ENCODE results near the gene SCNN1B.
"Not testable (repeated sequence)": the region's sequence is repeated elsewhere in the genome, so short reads cannot be mapped to it uniquely, and the experiment has no call there.

Gene SCNN1B

DNA sequence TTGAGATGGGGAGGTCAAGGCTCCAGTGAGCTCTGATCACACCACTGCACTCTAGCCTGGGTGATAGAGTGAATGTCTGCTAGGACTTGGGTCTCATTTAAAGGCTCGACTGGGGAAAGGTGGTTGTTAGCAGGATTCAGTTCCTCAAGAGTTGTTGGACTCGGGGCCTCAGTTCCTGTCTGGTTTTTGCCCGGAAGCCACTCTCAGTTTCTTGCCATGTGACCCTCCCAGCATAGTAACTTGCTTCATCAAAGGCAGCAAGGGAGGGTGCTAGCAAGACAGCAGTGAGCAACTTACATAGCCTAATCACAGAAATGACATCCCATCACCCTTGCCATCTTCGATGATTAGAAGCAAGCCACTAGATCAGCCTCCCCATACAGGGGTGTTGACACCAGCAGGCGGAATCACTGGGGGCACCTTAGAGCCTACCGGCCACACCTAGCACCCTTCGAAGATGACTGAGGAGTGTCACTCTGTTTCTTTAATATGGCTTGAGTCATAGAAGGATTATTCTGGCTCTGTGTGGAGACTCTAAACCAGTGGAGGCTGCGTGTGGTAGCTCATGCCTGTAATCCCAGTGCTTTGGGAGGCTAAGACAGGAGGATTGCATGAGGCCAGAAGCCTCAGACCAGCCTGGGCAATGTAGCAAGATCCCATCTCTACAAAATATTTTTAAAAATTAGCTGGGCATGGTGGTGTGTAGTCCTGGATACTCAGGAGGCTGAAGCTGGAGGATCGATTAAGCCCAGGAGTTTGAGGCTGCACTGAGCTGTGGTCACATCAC lies 13.2 kb upstream of the SCNN1B start:
- no peak for DNase-seq

DNA sequence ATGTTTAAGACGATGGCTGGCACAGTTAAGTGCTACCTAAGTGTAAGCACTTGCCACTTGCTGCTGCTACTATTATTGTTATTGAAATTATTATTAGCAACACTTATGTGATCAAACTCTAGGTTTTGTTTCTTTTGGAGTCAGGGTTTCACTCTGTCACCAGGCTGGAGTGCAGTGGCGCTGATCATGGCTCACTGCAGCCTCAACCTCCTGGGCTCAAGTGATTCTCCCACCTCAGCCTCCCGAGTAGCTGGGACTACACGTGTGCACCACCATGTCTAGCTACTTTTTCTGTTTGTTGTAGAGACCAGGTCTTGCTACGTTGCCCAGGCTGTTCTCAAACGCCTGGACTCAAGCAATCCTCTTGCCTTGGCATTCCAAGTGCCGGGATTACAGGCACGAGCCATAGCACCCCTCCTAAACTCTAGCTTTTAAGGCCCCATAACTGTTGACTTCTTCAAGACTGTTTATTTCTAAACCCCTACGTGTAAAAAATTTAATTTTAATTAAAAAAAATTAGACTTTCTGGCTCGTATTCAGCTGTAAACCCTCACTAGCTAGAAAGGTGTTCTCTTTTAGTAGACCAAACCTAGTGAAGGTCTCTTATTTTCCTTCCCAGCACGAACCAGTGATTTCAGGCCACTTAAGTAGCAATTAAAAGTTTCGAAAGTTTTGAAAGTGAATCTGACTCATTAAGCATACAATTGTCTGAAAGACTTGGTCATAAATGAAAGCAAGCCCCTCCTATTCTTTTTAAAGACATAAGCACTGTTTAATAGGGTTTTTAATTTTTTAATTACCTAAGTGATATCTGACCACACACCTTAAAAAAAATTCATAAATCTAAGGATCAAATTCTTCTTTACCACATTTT lies 11.7 kb upstream of the SCNN1B start:
- no peak for DNase-seq

DNA sequence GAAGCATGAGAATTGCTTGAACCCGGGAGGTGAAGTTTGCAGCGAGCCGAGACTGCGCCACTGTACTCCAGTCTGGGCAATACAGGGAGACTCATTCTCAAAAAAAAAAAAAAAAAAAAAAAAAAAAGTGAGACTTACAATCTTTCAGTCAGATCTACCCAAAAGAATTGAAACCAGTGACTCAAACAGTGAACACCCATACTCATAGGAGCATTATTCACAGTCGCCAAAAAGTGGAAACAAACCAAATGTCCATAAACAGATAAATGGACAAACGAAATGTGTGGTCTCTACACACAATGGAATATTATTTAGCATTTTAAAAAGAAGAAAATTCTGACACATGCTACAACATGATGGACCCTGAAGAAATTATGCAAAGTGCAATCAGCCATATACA lies 9.1 kb upstream of the SCNN1B start:
- DNase-seq, result no peak

DNA sequence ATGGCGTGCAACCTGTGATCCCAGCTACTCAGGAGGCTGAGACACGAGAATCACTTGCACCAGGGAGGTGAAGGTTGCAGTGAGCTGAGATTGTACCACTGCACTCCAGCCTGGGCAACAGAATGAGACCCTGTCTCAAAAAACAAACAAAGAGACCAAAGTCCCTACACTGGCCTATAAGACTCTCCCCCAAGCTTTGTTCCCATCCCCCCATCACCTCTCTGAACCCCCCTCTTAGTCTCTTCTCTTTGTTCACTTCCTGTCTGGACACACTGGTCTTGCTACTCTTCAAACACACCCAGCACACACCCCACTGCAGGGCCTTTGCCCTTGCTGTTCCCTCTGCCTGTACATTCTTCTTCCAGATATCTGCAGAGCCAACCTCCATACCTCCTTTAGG lies 7.8 kb upstream of the SCNN1B start:
- DNase-seq, result no peak

DNA sequence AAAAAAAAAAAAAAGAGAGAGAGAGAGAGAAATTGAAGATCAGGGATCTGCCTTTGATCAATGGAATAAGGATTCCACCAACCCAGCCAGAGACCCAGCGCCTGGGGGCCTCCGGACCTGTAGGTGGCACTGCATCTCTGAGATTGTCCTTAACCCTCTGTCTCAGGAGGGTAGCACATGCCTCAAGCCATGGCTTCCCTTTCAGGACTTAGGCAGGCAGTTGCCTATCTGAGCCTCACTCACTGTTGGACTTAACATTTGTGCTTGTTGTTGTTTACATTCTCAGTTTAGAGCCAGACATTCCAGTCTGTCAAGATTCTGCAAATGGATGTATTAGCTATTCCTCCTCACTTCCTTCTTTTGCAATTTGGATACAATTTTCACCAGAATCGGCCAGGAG lies 5.1 kb upstream of the SCNN1B start:
- DNase-seq, result no peak

DNA sequence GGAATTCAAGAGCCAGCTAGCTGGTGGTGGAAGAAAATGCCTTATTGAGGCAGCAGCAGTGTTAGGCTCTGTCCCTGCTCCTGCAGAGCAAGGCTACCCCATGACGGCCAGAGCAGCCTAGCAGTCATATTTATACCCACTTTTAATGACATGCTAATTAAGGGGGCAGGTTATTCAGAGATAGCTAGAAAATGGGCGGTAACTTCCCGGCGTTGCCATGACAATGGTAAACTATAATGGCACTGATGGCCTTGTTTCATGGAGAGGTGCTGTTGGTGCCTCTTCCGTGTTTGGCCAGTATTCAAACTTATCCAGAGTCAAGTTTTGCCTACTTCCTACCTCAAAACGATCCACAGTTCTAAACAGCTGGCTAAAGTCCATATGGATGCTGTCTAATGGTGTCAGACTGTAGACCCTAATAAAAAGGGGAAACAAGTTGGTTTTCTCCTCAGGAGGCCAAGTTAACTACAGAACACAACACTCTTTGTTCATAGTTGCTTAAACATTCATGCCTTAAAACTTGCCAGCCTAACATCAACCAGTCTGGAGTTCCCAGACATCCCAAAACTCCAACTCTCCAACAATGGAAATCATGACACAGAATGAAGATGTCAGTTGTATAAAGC lies 3.7 kb upstream of the SCNN1B start:
- no peak for DNase-seq

DNA sequence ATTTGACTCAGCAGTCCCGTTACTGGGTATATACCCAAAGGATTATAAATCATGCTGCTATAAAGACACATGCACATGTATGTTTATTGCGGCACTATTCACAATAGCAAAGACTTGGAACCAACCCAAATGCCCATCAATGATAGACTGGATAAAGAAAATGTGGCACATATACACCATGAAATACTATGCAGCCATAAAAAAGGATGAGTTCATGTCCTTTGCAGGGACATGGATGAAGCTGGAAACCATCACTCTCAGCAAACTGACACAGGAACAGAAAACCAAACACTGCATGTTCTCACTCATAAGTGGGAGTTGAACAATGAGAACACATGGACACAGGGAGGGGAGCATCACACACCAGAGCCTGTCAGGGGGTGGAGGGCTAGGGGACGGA lies 2.3 kb upstream of the SCNN1B start:
- not testable (repeated sequence) for DNase-seq

DNA sequence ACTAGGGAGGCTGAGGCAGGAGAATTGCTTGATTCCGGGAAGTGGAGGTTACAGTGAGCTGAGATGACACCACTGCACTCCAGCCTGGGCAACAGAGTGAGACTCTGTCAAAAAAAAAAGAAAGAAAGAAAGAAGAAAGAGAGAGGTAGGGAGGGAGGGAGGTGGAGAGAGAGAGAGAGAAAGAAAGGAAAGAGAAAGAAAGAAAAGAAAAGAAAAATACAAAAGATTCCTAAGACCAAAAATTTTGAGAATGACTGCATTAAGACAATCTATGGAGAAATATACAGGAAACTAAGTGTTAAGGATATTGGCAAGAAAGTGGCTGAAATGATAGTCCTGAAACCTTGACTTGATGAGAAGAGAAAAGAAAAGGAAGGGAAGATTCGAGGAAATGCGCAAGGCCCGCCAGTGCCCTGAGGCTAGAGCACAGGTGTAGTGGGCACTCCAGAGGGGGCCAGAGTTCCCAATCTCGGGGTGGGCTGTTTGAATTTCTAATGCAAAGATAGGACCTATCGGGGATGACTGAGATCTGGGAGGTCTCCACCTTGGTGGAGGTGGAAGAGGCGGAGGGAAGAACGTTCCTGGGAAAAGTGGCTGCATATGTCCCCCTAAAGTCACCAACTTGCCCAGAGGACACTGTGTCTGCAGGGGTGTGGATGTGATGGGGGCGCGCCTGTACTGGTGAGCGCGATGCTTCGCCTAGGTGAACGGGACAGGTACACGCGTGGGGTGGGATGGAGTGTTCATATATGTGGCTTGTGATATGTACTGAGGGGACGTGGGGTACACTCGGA lies 654 bp upstream of the SCNN1B start:
- no peak for DNase-seq

DNA sequence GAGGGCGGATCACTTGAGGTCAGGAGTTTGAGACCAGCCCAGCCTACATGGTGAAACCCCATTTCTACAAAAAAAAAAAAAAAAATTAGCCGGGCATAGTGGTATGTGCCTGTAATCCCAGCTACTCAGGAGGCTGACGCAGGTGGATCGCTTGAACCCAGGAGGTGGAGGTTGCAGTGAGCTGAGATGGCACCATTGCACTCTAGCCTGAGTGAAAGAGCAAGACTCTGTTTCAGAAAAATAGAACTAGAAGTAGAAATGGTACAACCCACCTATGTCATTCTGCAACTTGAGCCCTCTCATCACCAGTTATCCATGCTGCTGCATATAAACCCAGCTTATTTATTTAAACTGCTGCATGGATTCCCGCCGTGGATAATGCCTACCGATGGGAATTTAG lies 1.6 kb downstream of the SCNN1B start:
- DNase-seq, result no peak

DNA sequence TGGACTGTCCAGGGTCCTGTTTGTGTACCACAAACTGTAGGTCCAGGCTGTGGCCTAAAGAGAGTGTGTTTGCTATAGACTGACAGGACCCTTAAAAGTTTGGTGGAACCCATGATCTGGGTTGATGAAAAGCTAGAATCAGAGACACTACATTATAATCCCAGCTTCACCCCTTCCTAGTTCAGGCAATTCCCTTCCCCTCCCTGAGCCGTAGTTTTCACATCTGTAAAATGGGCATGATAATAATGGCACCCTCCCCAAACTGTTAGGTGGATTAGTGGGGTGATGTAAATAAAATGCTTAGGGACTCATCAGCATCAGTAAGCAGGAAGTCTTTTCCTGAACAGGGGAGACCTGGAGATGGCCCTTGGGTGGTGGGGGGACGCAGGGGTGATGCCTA lies 2.5 kb downstream of the SCNN1B start:
- DNase-seq, result no peak

DNA sequence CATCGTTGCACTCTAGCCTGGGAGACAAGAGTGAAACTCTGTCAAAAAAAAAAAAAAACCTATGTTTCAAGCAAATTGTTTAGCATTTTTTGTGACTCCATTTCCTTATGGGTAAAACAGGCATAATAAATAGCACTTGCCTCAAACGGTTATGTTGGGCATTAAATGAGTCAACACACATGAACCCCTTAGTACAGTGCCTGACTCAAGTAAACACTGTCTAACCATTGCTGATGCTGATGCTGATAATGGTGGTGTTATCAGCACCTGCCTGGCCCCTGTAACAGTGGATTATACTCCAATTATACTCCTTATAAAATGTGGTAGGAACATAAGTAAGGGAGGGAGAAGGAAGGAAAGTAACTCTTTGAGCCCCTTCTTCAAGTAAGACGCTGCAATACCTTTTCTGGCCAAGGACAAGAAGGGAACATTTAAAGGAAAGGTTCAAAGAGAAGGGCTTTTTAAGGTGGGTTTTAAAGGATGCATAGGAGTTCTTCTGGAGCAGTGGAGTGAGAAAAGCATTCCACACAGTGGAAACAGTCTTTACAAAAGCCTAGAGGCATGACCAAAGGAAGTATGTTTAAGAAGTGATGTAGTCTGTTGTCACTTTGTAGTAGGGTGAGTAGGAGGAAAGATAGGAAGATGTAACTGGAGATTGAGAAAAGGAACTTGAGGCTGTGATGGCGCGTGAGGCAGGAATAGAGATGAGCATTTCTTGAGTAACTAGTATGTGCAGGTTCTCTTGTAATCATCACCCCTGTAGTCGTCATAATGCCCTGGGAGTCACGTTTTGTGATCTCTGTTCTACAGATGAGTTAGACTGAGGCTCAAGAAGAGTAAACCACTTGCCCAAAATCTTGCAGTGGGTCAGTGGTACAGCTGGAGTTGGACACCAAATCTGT lies 4.3 kb downstream of the SCNN1B start:
- DNase-seq, result no peak

DNA sequence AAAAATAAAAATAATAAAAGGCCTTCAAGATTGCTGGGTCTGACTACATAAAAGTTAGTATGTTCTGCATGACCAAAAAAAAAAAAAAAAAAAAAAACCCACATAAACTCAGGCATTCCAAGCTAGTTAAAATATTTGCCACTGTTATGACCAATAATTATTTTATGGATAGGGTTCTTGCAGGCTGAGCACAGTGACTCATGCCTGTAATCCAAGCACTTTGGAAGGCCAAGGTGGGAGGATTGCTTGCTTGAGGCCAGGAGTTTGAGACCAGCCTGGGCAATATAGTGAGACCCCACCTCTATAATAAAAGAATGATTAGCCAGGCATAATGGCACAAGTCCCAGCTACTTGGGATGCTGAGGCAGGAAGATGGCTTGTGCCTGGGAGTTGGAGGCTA lies 8.1 kb downstream of the SCNN1B start:
- DNase-seq, result no peak

DNA sequence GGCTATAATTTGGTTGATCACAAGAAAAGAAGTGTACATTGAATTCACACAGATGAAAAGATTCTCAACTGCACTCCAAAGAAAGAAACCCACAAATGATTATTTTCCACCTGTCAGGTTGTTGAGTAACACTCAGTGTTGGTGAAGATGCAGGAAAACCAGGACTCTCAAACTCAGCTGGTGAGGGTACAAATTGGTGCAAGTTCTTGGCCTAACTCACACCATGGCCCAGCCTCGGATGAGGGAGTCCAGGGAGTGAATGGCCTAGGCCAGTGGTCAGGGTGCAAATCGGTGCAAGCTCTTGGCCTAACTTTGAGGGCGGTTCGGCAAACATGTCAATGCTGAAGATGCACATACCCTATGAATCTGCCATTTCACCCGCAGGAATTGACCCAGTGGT lies 8.6 kb downstream of the SCNN1B start:
- no peak for DNase-seq

DNA sequence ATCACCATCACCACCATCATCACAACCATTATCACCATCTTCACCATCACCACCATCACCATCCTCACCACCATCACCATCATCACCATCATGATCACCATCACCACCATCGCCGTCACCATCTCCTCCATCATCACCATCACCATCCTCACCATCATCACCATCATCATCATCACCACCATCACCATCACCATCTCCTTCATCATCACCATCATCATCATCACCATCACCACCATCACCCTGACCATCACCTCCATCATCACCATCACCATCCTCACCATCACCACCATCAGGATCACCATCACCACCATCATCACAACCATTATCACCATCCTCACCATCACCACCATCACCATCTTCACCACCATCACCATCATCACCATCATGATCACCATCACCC lies 14.1 kb downstream of the SCNN1B start:
- no peak for DNase-seq

DNA sequence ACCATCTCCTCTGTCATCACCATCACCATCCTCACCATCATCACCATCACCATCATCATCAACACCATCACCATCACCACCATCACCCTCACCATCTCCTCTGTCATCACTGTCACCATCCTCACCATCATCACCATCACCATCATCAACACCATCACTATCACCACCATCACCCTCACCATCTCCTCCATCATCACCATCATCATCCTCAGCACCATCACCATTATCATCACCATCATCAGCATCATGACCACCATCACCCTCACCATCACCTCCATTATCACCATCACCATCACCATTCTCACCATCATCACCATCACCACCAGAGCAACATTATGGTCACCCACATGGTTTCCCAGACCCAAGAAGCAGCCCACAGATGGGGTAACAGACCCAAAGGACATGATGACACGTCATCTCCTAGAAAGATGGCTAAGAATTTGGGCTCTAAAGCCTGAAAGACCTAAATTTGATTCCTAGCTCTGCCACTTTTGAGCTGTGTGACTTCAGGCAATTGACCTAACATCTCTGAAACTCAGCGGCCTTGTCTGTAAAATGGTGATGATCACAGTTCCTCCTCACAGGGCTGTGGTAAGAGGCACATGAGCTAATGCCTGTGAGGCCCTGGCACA lies 14.6 kb downstream of the SCNN1B start:
- no peak for DNase-seq

DNA sequence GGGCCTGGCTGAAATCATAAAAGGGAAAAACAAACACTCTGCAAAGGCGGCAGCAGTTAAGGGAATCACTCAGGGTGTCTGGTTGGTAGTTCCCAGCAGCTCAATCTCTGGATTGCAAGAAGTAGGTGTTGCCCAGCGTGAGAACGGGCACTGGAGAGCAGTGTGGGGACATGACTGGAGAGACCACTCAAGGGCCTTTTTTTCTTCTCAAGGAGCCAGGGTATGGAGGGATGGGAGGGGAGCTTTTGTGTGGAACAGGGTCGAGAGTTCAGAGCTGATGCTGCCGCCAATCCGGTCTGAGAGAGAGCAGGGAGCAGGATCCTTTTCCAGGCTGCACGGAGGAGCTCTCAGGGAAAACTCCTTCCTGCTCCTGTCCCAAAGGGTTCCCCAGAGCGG lies 15.2 kb downstream of the SCNN1B start:
- no peak for DNase-seq

DNA sequence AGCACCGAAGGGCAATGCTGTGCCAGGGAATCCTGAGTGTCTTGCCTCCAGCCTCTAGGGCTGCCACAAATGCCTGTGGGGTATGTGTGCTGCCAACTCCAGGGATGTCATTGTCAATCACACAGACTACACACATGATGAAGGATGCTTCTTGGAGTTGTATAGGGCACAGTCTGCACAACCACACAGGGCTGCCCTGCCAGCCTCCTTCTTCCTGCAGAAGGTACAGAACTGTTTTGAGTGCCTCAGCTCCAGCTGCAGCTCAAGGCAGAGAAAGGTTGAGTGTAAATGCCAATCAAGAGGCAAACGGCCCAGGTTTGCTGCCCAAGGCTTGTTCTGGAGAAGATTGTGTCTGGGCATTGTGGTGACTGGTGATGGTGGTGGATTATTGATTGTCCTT lies 15.6 kb downstream of the SCNN1B start:
- DNase-seq, result no peak

DNA sequence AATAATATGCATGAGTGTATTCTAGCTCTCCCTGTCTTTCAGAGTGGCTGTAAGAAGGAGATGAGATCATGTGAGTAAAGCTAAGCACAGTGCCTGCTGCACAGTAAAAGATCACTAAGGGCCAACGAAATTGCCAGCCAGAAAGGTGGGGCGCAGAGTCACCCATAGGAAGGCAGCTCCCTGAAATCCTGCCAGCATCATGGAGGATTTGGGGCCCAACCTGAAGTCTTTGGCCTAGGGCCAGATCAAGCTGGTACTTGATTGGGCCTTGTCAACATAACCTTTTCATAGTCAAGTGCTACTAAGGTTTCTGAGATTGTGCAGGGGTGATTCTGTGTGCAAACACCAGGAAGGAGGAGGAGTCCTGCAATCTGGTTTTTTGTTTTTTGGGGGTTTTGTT lies 16.5 kb downstream of the SCNN1B start:
- no peak for DNase-seq

DNA sequence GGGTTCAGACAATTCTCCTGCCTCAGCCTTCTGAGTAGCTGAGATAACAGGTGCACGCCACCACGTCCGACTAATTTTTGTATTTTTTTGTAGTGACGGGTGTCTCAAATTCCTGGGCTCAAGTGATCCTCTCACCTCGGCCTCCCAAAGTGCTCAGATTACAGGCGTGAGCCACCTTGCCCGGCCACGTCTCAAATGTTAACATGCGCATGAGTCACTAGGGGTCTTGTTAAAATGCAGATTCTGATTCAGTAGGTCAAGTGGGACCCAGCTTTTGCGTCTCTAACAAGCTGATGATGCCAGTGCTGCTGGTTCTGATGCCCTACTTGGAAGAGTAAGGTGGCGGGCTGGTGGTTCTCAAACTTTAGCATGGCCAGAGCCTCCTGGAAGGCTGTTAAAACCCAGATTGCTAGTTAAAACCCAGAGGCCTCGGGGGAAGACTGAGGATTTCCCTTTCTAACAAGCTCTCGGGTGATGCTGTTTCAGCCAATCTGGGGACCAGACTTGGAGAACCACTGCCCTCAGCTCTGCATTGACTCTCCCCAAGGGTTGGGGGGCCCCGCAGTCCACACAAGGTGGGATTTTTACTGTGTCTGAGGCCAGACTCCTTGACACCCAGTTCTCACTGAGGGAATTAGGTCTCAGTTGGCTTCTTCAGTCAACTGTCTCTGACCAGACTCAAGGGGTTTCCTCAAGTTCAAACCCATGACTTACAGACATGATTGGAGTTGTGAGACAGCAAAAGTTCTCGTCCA lies 17.9 kb downstream of the SCNN1B start:
- no peak for DNase-seq

DNA sequence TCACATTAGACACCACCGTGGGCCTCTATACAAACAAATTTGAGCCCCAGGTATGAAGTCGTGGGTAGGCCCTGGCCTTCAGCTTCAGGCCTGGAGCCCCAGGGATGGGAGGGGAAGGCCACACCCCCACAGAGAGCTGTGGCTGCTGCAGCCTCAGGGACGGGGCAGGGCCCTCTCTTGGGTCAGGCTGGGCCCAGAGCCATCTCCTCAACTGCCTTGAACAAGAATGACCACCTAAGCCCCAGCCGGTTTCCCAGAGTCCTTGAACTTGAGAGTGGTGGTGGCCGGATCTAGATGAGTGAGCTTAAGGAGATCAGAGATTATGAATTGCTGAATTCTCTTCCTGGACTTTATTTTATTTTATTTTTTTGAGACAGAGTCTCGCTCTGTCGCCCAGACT lies 18.6 kb downstream of the SCNN1B start:
- DNase-seq, result no peak

All from inflammatory macrophage treated with lipopolysaccharide for 4 hours (primary cell).